ENCODE results near the gene IFITM2. TPM values are rescaled to one million over a fixed set of nuclear protein-coding genes. Genes with fewer than 3 reads are reported as not detected.

IFITM2 gene
- total RNA-seq (2014; rRNA removed), result 15.6 and 21.9 TPM in 2 replicates
- 198 TPM for polyA plus RNA-seq (2012)

- DNase-seq (ENCODE audit: low read depth), result peak; percentile 72
Measured at GRCh38 chr11:307766-308708, at the start of gene IFITM2. Gene IFITM2, plus strand, starts transcription at chr11:307816. Its CDS starts 377 bp downstream, at chr11:308193.

GRCh38 chr11:259413-259812, 48.2 kb upstream of the IFITM2 start:
- no peak for DNase-seq (ENCODE audit: low read depth)

DNA sequence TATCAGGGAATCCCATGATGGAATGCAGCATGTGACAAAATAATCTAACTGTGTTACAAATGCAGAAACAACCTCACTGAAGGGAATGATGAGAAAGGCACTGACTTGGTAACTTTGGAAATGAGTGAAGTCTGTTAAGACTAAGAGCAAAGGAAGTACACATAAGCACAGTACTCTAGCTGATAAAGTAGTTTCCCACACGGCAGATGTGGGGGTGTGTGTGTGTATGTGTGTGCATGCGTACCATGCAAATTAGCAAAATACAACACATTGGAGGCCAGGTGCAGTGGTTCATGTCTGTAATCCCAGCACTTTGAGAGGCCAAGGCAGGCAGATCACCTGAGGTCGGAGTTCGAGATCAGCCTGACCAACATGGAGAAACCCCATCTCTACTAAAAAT, 46.0 kb upstream of the IFITM2 start:
- no peak for DNase-seq (ENCODE audit: low read depth)

DNA sequence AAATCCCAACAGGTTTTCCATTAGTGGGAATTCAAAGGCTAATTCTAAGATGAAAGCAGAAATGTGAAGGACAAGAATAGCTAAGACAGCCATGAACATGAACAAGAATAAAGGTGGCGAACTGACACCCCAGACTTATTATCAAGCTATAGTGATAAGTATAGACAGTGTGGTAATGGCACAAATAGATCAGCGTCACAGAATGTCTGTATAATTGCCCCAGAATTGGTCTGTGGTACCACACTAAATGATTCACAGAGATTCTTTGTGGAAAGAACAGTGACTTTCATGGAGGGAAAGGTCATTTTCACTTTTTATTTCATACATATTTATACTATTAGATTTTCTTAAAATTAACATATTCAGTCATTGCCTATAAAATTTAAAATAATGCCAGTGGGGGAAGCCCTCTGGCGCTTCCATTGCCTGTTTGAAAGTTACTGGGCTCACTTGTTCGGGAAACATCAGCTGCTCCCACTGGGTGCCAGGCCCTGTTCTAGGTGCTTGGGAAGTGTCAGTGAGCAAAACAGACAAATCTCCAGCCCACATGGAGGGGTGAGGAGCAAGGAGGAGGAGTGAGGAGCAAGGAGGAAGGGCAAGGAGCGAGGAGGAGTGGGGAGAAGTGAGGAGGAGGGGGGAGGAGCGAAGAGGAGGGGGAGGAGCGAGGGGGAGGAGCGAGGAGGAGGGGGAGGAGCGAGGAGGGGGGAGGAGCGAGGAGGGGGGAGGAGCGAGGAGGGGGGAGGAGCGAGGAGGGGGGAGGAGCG, 40.8 kb upstream of the IFITM2 start:
- no peak for DNase-seq (ENCODE audit: low read depth)

- no peak for DNase-seq (ENCODE audit: low read depth)
Measured at GRCh38 chr11:267491-267994, 40.1 kb upstream of the IFITM2 start.

DNA sequence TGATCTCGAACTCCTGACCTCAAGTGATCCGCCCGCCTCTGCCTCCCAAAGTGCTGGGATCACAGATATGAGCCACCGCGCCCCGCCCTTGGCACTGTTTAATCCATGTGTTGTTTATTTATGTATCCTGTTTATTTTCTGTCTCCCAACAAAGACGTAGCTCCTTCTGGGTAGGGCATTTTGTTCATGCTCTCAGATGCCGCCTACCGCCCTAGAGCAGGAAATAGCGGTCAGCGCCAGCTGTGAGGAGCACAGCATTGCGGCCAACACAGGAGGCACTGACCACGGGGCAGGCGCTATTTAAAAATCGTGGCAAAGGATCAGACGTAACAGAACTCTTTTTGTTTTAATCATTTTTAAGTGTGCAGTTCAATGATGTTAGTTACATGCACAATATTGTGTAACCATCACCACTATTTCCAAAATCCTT, 38.9 kb upstream of the IFITM2 start:
- peak; percentile 87 for DNase-seq (ENCODE audit: low read depth)

DNA sequence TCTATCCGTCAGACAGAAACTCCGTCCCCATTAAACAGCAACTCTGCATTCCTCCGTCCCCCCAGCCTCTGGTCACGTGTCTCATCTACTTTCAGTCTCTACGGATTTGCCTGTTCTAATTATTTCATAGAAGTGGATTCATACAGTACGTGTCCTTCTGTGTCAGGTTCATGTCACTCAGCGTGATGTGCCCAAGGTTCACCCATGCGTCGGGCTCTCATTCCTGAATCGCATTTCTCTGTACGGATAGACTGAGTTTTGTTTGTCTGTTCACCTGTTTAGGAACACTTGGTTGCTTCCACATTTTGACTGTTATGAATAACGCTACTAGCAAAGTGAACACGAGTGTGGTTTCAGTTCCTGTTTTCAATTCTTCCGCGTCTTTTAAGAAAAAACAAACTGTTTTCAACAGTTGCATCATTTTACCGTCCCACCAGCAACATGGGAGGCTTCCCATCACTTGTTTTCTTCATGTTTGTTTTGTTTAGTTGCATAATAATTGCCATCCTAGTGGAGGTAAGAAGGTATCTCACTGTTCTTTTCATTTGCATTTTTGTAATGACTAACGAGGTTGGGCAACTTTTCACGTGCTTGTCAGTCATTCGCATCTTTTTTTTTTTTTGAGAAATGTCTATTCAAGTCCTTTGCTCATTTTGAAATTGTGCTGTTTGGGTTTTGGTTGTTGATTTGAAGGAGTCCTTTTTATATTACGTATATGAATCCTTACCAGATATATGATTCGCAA, 38.3 kb upstream of the IFITM2 start:
- DNase-seq (ENCODE audit: low read depth), result peak; percentile 42

DNA sequence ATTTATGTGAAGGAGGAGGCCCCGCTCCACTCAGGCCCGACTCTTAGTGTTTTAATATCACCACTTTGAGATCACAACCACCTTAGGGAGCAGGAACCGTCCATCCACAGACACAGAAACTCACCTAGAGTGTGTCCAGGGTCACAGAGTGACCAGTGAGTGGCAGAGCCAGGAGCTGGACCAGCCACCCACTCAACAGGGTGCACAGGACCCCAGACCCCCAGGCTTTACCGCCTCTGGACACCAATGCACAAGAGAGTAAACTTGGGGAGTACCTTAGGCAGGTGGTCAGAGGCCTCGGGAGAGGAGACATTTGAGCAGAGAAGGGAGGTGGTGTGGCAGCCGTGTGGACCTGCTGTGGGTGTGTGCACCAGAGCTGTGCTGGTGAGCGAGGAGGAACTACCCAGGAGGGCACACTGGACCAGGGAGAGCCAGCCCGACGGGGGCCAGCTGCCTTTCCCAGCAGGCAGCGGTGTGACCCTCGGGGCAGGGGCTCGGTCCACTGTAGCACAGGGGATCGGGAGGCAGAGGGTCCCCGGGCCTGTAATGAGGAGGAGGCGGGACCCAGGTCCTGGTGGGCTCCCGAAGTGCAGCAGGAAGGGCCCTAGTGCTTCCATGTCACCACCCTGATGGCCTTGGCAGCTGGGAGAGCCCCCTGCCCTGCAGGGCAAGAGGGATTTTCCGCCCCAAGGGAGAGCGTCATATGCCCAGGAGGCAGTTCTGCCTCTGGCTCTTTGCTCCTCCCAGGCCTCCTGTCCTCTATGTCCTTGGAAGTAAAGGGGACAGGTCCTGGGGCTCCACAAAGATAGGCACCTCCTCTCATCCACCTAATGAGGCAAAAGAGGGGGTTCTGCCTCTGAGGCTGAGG, 36.9 kb upstream of the IFITM2 start:
- DNase-seq (ENCODE audit: low read depth), result no peak

- DNase-seq (ENCODE audit: low read depth), result no peak
Measured at GRCh38 chr11:271319-271715, 36.3 kb upstream of the IFITM2 start.

DNA sequence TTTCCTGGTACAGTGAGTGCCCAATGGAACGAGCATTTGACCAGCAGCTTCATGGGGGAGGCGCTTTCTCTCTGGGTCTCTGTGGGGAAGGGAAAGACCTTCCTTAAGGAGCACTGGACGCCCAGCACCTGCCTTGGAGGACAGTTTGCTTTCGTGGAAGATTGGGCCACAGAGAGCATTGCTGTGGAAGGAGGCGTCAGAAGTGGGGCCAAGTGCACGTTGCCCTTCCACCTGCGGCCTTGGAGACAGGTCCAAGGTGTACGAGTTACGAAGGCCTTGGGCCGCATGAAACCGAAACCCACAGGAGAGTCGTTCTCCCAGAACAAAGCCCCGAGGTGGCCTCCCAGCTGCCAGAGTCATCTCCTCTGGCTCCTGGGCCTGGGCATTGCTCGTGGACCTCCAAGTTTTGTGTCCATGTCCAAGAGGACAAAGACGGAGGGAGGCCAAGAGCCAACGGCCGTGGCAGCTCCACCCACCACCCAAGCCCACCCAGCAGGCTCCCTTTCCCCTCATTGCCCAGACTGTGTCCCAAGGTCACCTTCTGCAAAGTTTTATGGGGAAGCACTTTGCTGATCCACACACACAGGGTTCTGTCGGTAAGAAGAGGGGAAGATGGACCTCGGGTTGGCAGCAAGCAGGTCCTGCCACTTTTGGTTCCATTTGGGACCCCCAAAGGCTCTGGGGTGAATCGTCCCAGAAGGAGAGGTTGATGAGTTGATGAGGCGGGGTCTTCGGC, 35.3 kb upstream of the IFITM2 start:
- no peak for DNase-seq (ENCODE audit: low read depth)

- DNase-seq (ENCODE audit: low read depth), result no peak
Measured at GRCh38 chr11:272931-273198, 34.8 kb upstream of the IFITM2 start.

DNA sequence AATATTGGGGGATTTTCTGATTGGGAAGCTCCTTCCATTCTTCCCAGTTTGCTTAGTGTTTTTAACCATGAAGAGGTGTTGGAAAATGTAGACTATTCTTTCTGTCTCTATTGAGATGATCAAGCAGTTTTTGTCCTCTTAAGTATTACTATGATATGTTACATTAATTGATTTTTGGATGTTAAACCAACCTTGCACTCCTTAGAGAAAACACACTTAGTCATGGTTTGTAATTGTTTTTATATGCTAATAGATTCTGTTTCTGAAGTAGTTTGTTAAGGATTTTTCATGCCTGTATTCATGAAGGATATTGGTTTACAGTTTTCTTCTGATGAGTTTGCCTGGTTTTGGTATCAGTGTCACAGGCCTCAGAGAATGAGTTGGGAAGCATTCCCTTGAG, 31.4 kb upstream of the IFITM2 start:
- no peak for DNase-seq (ENCODE audit: low read depth)

DNA sequence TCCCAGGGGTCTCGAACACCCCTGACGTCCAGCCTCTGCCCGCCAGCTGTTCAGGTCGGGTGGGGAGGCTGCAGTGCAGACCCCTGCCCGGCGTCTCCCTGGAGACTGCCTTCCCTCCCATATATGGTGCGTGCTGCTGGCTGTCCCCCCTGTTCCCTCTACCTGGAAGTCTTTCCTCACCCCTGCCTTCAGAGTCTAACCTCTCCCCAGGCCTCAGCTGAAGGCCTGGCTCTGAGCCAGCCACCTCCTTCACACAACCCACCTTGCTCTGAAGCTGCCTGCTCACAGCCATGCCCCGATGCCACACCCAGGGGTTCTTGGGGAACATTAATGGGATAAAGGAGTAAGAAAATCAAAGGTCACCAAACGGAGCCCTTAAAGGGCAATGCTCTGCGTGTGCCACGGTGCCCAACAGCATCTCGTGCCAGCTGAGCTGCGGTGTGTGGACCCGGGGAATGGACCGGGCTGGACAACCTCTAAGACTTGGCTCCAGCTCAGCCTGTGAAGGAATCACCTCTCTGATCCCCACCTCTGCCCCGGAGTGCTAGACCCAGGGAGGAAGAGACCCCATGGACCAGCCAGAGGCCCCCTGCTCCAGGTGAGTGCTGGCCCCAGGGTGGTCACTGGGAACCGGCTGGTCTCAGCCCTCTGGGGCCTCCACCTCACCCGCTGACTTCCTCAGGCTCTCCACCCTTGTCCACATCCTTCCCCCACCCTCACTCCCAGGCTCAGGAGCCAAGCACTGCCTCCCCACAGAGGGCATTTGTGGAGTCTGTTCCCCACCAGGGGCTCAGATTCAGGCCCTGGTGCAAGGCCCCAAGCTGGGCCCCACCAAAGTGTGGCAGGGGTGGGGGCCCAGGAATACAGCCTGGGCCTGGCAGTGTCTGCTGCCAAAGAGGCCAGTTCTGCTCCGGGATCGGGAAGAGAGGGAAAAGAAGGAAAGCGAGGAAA, 29.3 kb upstream of the IFITM2 start, which contains the start of gene NLRP6:
Gene NLRP6, plus strand, starts transcription at position 407 of the 951 bp plus-strand sequence. Its CDS starts 163 bp downstream, at position 570.
- no peak for DNase-seq (ENCODE audit: low read depth)

GRCh38 chr11:279040-279965, 28.3 kb upstream of the IFITM2 start:
- no peak for DNase-seq (ENCODE audit: low read depth)

- DNase-seq (ENCODE audit: low read depth), result no peak
Measured at GRCh38 chr11:279966-280705, 27.5 kb upstream of the IFITM2 start.

DNA sequence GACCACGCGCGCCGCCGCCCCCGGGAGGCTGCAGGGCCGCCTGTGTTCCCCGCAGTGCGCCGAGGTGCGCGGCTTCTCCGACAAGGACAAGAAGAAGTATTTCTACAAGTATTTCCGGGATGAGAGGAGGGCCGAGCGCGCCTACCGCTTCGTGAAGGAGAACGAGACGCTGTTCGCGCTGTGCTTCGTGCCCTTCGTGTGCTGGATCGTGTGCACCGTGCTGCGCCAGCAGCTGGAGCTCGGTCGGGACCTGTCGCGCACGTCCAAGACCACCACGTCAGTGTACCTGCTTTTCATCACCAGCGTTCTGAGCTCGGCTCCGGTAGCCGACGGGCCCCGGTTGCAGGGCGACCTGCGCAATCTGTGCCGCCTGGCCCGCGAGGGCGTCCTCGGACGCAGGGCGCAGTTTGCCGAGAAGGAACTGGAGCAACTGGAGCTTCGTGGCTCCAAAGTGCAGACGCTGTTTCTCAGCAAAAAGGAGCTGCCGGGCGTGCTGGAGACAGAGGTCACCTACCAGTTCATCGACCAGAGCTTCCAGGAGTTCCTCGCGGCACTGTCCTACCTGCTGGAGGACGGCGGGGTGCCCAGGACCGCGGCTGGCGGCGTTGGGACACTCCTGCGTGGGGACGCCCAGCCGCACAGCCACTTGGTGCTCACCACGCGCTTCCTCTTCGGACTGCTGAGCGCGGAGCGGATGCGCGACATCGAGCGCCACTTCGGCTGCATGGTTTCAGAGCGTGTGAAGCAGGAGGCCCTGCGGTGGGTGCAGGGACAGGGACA, 26.7 kb upstream of the IFITM2 start:
- no peak for DNase-seq (ENCODE audit: low read depth)

Data from LHCN-M2 (cell line).